HCEC 1CT (cell line): ENCODE measurements around the gene BCL2L13.
A peak's percentile ranks its signal among the peaks of the same experiment; 100 is the strongest.

ENCODE experiments used
- DNase-seq: peaks from one replicate; pipeline ENCODE4 v3.0.0-alpha.2; 2017

The BCL2L13 gene

GRCh38 chr22:17767233-17768065 is 128.9 kb downstream of the BCL2L13 start:
- no peak for DNase-seq

GRCh38 chr22:17769013-17769715 is 130.6 kb downstream of the BCL2L13 start:
- DNase-seq = no peak

- DNase-seq = no peak
Observed at GRCh38 chr22:17769716-17770082, 131.1 kb downstream of the BCL2L13 start.

GRCh38 chr22:17770180-17771077 is 131.9 kb downstream of the BCL2L13 start:
- no peak for DNase-seq

- no peak for DNase-seq
Observed at GRCh38 chr22:17772249-17772957, 133.8 kb downstream of the BCL2L13 start.

GRCh38 chr22:17772958-17773605 is 134.5 kb downstream of the BCL2L13 start:
- DNase-seq = peak; percentile 30

GRCh38 chr22:17773606-17774205 is 135.1 kb downstream of the BCL2L13 start:
- peak; percentile 18 for DNase-seq

GRCh38 chr22:17774206-17774925 is 135.8 kb downstream of the BCL2L13 start, which contains the start of gene BID:
Gene BID (minus strand): TSS chr22:17774469. CDS start chr22:17750116, 24,353 bp downstream.
- peak; percentile 4 for DNase-seq

- no peak for DNase-seq
Observed at GRCh38 chr22:17774926-17775685, 136.5 kb downstream of the BCL2L13 start.

GRCh38 chr22:17775781-17776465 is 137.4 kb downstream of the BCL2L13 start:
- no peak for DNase-seq

GRCh38 chr22:17777005-17777716 is 138.6 kb downstream of the BCL2L13 start:
- DNase-seq = no peak

GRCh38 chr22:17777717-17778044 is 139.1 kb downstream of the BCL2L13 start:
- no peak for DNase-seq

- DNase-seq = no peak
Observed at GRCh38 chr22:17778412-17778976, 139.9 kb downstream of the BCL2L13 start.

- DNase-seq = no peak
Observed at GRCh38 chr22:17779286-17780115, 140.9 kb downstream of the BCL2L13 start.

GRCh38 chr22:17780116-17780740 is 141.7 kb downstream of the BCL2L13 start:
- DNase-seq = no peak
